Peyer's patch (tissue), 4 donors: Measurements from ENCODE around the gene UAP1. TPM values are rescaled to one million over a fixed set of nuclear protein-coding genes. Genes with fewer than 3 reads are reported as not detected.

ENCODE experiments used
- DNase-seq, 3 donors: peaks; one replicate each; pipeline ENCODE4 v3.0.0-alpha.2; 2017 to 2019
- H3K27ac ChIP-seq, 4 donors: fragments of 200-600 bp; sonication (generic); one replicate each; pipeline ENCODE4 v1.5.1; 2016 to 2019
- H3K27me3 ChIP-seq, 2 donors: fragments of 200-600 bp; sonication (generic); one replicate each; pipeline ENCODE4 v1.5.1; 2019
- H3K36me3 ChIP-seq, 3 donors: fragments of 200-600 bp; sonication (generic); one replicate each; pipeline ENCODE4 v1.5.1; 2016 to 2019
- H3K4me1 ChIP-seq, 4 donors: fragments of 200-600 bp; sonication (generic); one replicate each; pipeline ENCODE4 v1.5.1; 2016 to 2019
- H3K4me3 ChIP-seq, 4 donors: fragments of 200-600 bp; sonication (generic); 1 replicate in 3 of 4; 2 replicates in 1 of 4; pipeline ENCODE4 v1.5.1; 2016 to 2019; ENCODE audit warnings: mild to moderate bottlenecking in 1 of 4
- H3K9me3 ChIP-seq, 4 donors: fragments of 200-600 bp; sonication (generic); one replicate each; pipeline ENCODE4 v1.5.1; 2016 to 2019; ENCODE audit warnings: mild to moderate bottlenecking in 1 of 4
- POLR2A ChIP-seq, 2 donors: fragments of 450-650 bp; IDR thresholded peaks; one replicate each; pipeline ENCODE4 v1.5.1; 2017; ENCODE audit warnings: antibody characterized with exemption in 2 of 2, mild to moderate bottlenecking in 2 of 2, moderate library complexity in 2 of 2
- small RNA-seq, 2 donors: library from RNA; depleted of rRNA; stranded (forward); fragments of <200 nt; gene quantifications; one replicate each; pipeline ENCODE3, GENCODE V24; 2016
- total RNA-seq, 4 donors: library from RNA; depleted of rRNA; stranded (reverse); fragments of >200 nt; gene quantifications; one replicate each; pipeline ENCODE4 v1.1.0, GENCODE V29; 2016
- TF ChIP-seq, protein P1 (sequence below), 6 experiments: fragments of 450-650 bp in 4 of 6; fragments of 200-600 bp in 2 of 6; sonication (generic) in 1 of 6; IDR thresholded peaks; one replicate each; pipeline ENCODE4 v1.5.1; 2017 to 2019; ENCODE audit warnings: antibody characterized with exemption in 6 of 6, mild to moderate bottlenecking in 3 of 6, moderate library complexity in 1 of 6

Gene UAP1
- total RNA-seq, 4 donors from 2014 or later, result 101 to 131 (median 122) TPM

DNA sequence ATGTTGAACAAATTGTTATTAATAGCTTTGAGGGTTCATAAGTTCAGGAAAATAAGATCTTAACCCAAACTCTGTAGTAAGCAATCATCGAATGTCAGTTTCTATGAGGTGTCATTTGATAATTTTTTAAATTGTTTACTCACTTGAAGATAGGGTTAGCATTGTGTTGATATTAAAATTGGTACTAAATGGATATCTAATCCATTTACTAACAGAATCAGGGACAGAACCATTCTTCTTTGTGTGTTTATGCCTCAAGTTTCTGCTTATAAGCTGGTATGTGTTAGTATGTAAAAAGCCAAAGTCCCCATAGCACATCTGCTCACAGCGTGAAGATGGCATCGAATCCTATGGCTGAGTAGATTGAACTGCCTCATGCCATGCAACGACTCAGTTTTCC is 84.1 kb downstream of the UAP1 start:
- no peaks in the 10 kb centered on the region for H3K36me3 ChIP-seq
- H3K27ac ChIP-seq, result no peak overlapping the region
- H3K4me1 ChIP-seq, result no peaks in the 10 kb centered on the region
- H3K4me3 ChIP-seq, result no peak overlapping the region
- TF ChIP-seq POLR2A (IDR thresholded peaks at IDR 0.05), result no peak
- TF ChIP-seq, protein P1, sequence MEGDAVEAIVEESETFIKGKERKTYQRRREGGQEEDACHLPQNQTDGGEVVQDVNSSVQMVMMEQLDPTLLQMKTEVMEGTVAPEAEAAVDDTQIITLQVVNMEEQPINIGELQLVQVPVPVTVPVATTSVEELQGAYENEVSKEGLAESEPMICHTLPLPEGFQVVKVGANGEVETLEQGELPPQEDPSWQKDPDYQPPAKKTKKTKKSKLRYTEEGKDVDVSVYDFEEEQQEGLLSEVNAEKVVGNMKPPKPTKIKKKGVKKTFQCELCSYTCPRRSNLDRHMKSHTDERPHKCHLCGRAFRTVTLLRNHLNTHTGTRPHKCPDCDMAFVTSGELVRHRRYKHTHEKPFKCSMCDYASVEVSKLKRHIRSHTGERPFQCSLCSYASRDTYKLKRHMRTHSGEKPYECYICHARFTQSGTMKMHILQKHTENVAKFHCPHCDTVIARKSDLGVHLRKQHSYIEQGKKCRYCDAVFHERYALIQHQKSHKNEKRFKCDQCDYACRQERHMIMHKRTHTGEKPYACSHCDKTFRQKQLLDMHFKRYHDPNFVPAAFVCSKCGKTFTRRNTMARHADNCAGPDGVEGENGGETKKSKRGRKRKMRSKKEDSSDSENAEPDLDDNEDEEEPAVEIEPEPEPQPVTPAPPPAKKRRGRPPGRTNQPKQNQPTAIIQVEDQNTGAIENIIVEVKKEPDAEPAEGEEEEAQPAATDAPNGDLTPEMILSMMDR (IDR thresholded peaks at IDR 0.05), result no peak
- H3K27me3 ChIP-seq, result no peaks in the 10 kb centered on the region
- no peak for DNase-seq
- H3K9me3 ChIP-seq, result no peaks in the 10 kb centered on the region

DNA sequence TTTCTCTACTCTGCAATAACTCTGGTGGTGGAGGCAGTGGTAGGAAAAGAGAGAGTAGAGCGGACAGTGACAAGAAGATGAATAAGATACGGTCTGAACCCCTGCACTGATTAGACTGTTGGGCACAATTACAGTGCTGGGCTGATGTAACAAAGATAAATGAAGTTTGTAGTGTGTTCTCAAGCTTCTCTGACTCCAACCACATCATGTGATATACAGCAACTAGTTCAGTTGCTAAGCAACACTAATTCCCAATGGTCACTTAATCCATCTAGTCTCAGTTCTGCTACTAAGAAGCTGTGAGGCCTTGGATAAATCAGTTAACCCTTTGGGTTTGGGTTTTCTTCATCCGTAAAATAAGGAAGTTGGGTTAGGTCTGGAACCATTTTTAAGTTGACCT is 88.1 kb downstream of the UAP1 start:
- Histone ChIP-seq H3K9me3 (no peaks in the 10 kb centered on the region), H3K36me3 (no peaks in the 10 kb centered on the region), H3K4me1 (no peaks in the 10 kb centered on the region), H3K4me3 (no peak overlapping the region), H3K27me3 (no peaks in the 10 kb centered on the region), H3K27ac (no peak overlapping the region)
- no peak for DNase-seq
- TF ChIP-seq, protein P1 (IDR thresholded peaks at IDR 0.05), result no peak
- TF ChIP-seq POLR2A (IDR thresholded peaks at IDR 0.05), result no peak

Small RNAs within 50 kb of the gene (small RNA-seq; reads per million reads assigned to genes)
- 0 reads per million in 2 donors for gene UQCRBP2

Other genes starting within 250 kb of the UAP1 start
- not detected for gene SPATA46, start 184.9 kb upstream of the UAP1 start, total RNA-seq
- 10 to 100 TPM in 3 of 4 donors, 1 to 10 TPM in 1; 5.0 to 36.8 (median 26.2) TPM for gene C1orf226, start 180.0 kb upstream of the UAP1 start, total RNA-seq
- 1 to 10 TPM in 2 of 4 donors, under 1 TPM in 1, not detected in 1; 0.76 to 1.9 (median 1.3) TPM for gene SH2D1B, start 149.6 kb upstream of the UAP1 start, total RNA-seq
- gene UHMK1, start 63.9 kb upstream of the UAP1 start, total RNA-seq, result 10 to 100 TPM; 40.6 to 74.3 (median 49.5) TPM
- 100 to 1,000 TPM in 1 of 4 donors, 10 to 100 TPM in 3; 14.9 to 112 (median 37.2) TPM for gene DDR2, start 70.7 kb downstream of the UAP1 start, total RNA-seq
- gene HSD17B7, start 229.0 kb downstream of the UAP1 start, total RNA-seq, result 10 to 100 TPM; 24.0 to 56.9 (median 36.0) TPM